ENCODE data around the gene SSBP3. TPM values are rescaled to one million over a fixed set of nuclear protein-coding genes. Genes with fewer than 3 reads are reported as not detected.

SSBP3 gene
- total RNA-seq, 1 experiment from 2014 or later = 37.5 TPM

GRCh38 chr1:54298284-54299033 is 107.7 kb downstream of the SSBP3 start:
- no peaks in the 10 kb centered on the region for H3K4me1 ChIP-seq (ENCODE audit: control insufficient read depth in 1 of 2, insufficient read depth in 2 of 2, low read length in 2 of 2)
- intact Hi-C loops (cut with micrococcal nuclease) = no loop called here
- TF ChIP-seq SIN3A (IDR thresholded peaks at IDR 0.05; ENCODE audit: low read depth) (no peak), ELF1 (IDR thresholded peaks at IDR 0.05; ENCODE audit: borderline replicate concordance, low read depth) (no peak), EGR1 (IDR thresholded peaks at IDR 0.05; ENCODE audit: low read depth) (no peak), EZH2phosphoT487 (IDR thresholded peaks at IDR 0.05; ENCODE audit: borderline replicate concordance) (no peak), ZFX (IDR thresholded peaks at IDR 0.05) (no peak), YY1 (IDR thresholded peaks at IDR 0.05; ENCODE audit: extremely low read depth, insufficient replicate concordance, low read depth, low read length) (no peak)
- H3K4me3 ChIP-seq (replicated peaks in 1 of 2; ENCODE audit: low read depth in 1 of 2, low read length in 2 of 2) = no peak overlapping the region
- RAD21 ChIA-PET (ENCODE audit: low non-redundant PET in 1 of 2, low total read pairs in 2 of 2, uncharacterized antibody in 2 of 2, unreplicated experiment in 2 of 2) = no interaction called here
- DNase-seq (ENCODE audit: low read depth, low spot score) (no peak), ATAC-seq (no peak)
- H3K27me3 ChIP-seq (ENCODE audit: insufficient read depth, low read length) = no peaks in the 10 kb centered on the region
- no peaks in the 10 kb centered on the region for H3K36me3 ChIP-seq (ENCODE audit: control insufficient read depth in 1 of 2, insufficient read depth in 2 of 2, low read length in 2 of 2)
- H4K20me1 ChIP-seq (ENCODE audit: insufficient read depth) = no peaks in the 10 kb centered on the region
- no peak overlapping the region for H2AFZ ChIP-seq (ENCODE audit: low read depth, low read length, poor library complexity, severe bottlenecking)
- BruUV-seq (replicated peaks) = no TSS peak
- H3K9me2 ChIP-seq (ENCODE audit: insufficient read depth) = no peaks in the 10 kb centered on the region
- no peaks in the 10 kb centered on the region for H3K9me3 ChIP-seq (ENCODE audit: control insufficient read depth in 1 of 2, insufficient read depth in 1 of 2, low read depth in 1 of 2, low read length in 2 of 2)
- POLR2A ChIA-PET = no interaction called here
- no peak overlapping the region for H3K27ac ChIP-seq (ENCODE audit: low read depth, low read length)
- no peak overlapping the region for H3K4me2 ChIP-seq (ENCODE audit: low read length)
- no peaks in the 10 kb centered on the region for H3K79me2 ChIP-seq (ENCODE audit: insufficient read depth, low read length)
- CTCF ChIA-PET = no interaction called here
- no peak overlapping the region for H3K9ac ChIP-seq (ENCODE audit: low read length)

- H3K4me2 ChIP-seq (ENCODE audit: low read length) = no peak overlapping the region
- TF ChIP-seq POLR2AphosphoS5 (IDR thresholded peaks at IDR 0.05; ENCODE audit: low read depth, low read length) (no peak), POLR2A (IDR thresholded peaks at IDR 0.05; ENCODE audit: borderline replicate concordance, extremely low read depth, insufficient read depth, insufficient read length) (no peak), SP1 (IDR thresholded peaks at IDR 0.05; ENCODE audit: low read depth) (no peak), SRF (IDR thresholded peaks at IDR 0.05; ENCODE audit: low read depth) (no peak), ATF3 (IDR thresholded peaks at IDR 0.05) (no peak), FOSL1 (IDR thresholded peaks at IDR 0.05; ENCODE audit: low read depth) (no peak), RAD21 (IDR thresholded peaks at IDR 0.05; ENCODE audit: low read depth) (no peak), ZFX (IDR thresholded peaks at IDR 0.05) (no peak), CTCF (IDR thresholded peaks at IDR 0.05 in 2 of 3, conservative IDR thresholded peaks at IDR 0.05 in 1 of 3; ENCODE audit: borderline replicate concordance in 1 of 3, insufficient read depth in 1 of 3, low read depth in 2 of 3, low read length in 2 of 3) (no peak), ZBTB33 (IDR thresholded peaks at IDR 0.05; ENCODE audit: extremely low read depth, insufficient replicate concordance, low read length) (no peak), SIN3A (IDR thresholded peaks at IDR 0.05; ENCODE audit: low read depth) (no peak), CEBPB (IDR thresholded peaks at IDR 0.05; ENCODE audit: low read depth) (no peak), ZNF274 (IDR thresholded peaks at IDR 0.05; ENCODE audit: low read depth, low read length) (no peak)
Measured at GRCh38 chr1:54297596-54298283, 108.5 kb downstream of the SSBP3 start.

More at GRCh38 chr1:54297596-54298283, 108.5 kb downstream of the SSBP3 start:
- ChIA-PET RAD21 (ENCODE audit: low non-redundant PET in 1 of 2, low total read pairs in 2 of 2, uncharacterized antibody in 2 of 2, unreplicated experiment in 2 of 2) (no interaction called here), POLR2A (no interaction called here), CTCF (no interaction called here)
- ATAC-seq = no peak
- DNase-seq (ENCODE audit: low read depth, low spot score) = no peak
- no peak overlapping the region for H3K27ac ChIP-seq (ENCODE audit: low read depth, low read length)
- no peaks in the 10 kb centered on the region for H3K36me3 ChIP-seq (ENCODE audit: control insufficient read depth in 1 of 2, insufficient read depth in 2 of 2, low read length in 2 of 2)
- H3K27me3 ChIP-seq (ENCODE audit: insufficient read depth, low read length) = no peaks in the 10 kb centered on the region
- H3K79me2 ChIP-seq (ENCODE audit: insufficient read depth, low read length) = no peaks in the 10 kb centered on the region
- no peak overlapping the region for H3K4me3 ChIP-seq (replicated peaks in 1 of 2; ENCODE audit: low read depth in 1 of 2, low read length in 2 of 2)
- H3K4me1 ChIP-seq (ENCODE audit: control insufficient read depth in 1 of 2, insufficient read depth in 2 of 2, low read length in 2 of 2) = no peaks in the 10 kb centered on the region
- intact Hi-C loops (cut with micrococcal nuclease) = no loop called here
- no peaks in the 10 kb centered on the region for H4K20me1 ChIP-seq (ENCODE audit: insufficient read depth)
- no peaks in the 10 kb centered on the region for H3K9me3 ChIP-seq (ENCODE audit: control insufficient read depth in 1 of 2, insufficient read depth in 1 of 2, low read depth in 1 of 2, low read length in 2 of 2)
- H3K9ac ChIP-seq (ENCODE audit: low read length) = no peak overlapping the region
- H2AFZ ChIP-seq (ENCODE audit: low read depth, low read length, poor library complexity, severe bottlenecking) = no peak overlapping the region
- BruUV-seq (replicated peaks) = no TSS peak
- H3K9me2 ChIP-seq (ENCODE audit: insufficient read depth) = no peaks in the 10 kb centered on the region
